IPS-18c (cell line): ENCODE measurements around the gene CLEC3B.

Experiments
- H3K4me3 ChIP-seq: 2 replicates; pipeline ENCODE4 v1.7.0; 2013; ENCODE audit warnings: low read depth, mild to moderate bottlenecking, low read length, moderate library complexity; ENCODE audit not compliant: insufficient read depth
- H3K9me3 ChIP-seq: one replicate; pipeline ENCODE4 v1.6.1; 2013; ENCODE audit warnings: mild to moderate bottlenecking, low read length, moderate library complexity; ENCODE audit not compliant: control insufficient read depth, insufficient read depth

Gene CLEC3B

DNA sequence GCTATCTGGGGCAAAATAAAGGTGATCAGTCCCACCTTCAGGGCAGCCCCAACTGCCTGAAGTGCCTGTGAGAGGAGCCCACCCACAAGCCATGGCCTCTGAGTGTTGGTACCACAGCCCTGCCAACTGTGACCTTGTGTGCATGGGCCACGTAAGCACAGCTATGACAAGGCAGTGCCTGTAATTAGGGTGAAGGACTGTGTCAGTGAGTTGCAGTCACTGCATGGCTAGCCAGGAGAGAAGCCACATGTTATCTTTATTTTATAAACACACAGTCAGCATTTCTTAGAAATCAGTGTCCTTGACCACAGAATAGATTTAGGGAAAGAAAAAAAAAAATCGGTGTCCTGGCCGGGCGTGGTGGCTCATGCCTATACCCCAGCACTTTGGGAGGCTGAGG, 25.3 kb upstream of the CLEC3B start:
- Histone ChIP-seq H3K4me3 (no peak overlapping the region), H3K9me3 (peaks cover 4% of the 10 kb centered on the region)

GRCh38 chr3:45001738-45002137, 24.4 kb upstream of the CLEC3B start:
- no peak overlapping the region for H3K4me3 ChIP-seq
- peaks cover 4% of the 10 kb centered on the region for H3K9me3 ChIP-seq

GRCh38 chr3:45002139-45002660, 23.9 kb upstream of the CLEC3B start:
- peaks cover 4% of the 10 kb centered on the region for H3K9me3 ChIP-seq
- H3K4me3 ChIP-seq, result no peak overlapping the region

- H3K9me3 ChIP-seq, result peaks cover 4% of the 10 kb centered on the region
Measured at GRCh38 chr3:45002720-45003119, 23.4 kb upstream of the CLEC3B start.

GRCh38 chr3:45003406-45003805, 22.7 kb upstream of the CLEC3B start:
- Histone ChIP-seq H3K9me3 (peaks cover 4% of the 10 kb centered on the region), H3K4me3 (no peak overlapping the region)

More at GRCh38 chr3:45002720-45003119, 23.4 kb upstream of the CLEC3B start:
- no peak overlapping the region for H3K4me3 ChIP-seq

- Histone ChIP-seq H3K4me3 (no peak overlapping the region), H3K9me3 (peaks cover 4% of the 10 kb centered on the region)
Measured at GRCh38 chr3:45003859-45004258, 22.2 kb upstream of the CLEC3B start.

GRCh38 chr3:45007091-45007490, 19.0 kb upstream of the CLEC3B start:
- Histone ChIP-seq H3K4me3 (no peak overlapping the region), H3K9me3 (peaks cover 4% of the 10 kb centered on the region)

GRCh38 chr3:45008117-45008516, 18.0 kb upstream of the CLEC3B start:
- H3K4me3 ChIP-seq, result no peak overlapping the region
- peaks cover 4% of the 10 kb centered on the region for H3K9me3 ChIP-seq

GRCh38 chr3:45009868-45010267, 16.2 kb upstream of the CLEC3B start:
- Histone ChIP-seq H3K9me3 (no peaks in the 10 kb centered on the region), H3K4me3 (no peak overlapping the region)

GRCh38 chr3:45010811-45011333, 15.2 kb upstream of the CLEC3B start:
- Histone ChIP-seq H3K9me3 (no peaks in the 10 kb centered on the region), H3K4me3 (no peak overlapping the region)

DNA sequence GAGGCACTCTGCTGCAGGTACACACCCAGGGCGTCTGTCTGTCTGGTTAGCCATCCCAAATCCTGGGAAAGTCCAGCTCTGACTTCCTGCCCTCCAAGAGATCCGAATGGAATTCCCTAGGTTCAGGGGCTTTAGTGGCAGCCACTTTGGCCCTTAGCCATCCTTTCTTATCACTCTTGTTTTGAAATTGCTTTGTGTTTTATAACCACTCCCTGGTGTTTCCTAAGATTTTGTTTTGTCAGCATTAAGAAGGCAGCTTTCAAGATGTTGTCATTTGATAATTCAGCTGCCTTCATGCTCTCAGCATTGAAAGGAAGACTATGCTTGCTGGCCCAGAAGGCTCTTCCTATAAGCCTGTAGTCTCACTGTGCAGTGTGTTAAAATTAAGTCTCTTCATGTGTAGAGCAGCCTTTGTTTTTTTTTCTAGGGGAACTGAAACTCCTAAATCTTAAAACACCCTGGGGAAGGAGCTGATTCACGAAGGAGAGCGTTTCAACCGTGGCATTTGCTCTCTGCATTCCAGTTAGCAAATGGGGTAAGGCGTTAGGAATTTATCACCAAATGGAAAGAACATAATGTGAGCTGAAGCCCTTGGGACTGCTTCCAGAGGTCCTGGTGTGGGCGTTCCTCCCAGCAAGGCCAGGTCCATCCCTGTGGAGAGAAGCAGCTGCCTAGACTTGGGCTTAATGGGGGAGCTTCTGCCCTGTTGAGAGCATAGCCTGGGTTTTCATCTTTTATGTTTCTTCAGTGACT, 14.2 kb upstream of the CLEC3B start:
- no peak overlapping the region for H3K4me3 ChIP-seq
- H3K9me3 ChIP-seq, result no peaks in the 10 kb centered on the region

DNA sequence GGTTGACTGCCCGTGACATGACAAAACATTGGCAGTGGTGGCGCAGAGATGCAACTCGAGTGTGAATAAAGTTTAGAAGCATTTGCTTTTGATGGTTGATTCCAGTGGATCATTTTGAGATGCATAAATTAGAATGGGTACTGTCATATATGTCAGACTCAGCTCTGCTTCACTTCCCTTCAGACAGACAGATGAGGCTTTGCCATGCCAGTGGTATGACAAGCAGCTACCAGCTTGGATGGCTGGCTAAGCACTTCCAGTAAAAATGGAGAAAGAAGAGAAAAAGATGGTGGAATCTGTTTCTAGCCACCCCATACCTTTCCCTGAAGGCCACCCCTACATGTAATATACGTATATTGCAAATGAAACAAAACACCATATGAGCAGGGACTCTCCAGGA, 13.5 kb upstream of the CLEC3B start:
- Histone ChIP-seq H3K4me3 (no peak overlapping the region), H3K9me3 (no peaks in the 10 kb centered on the region)

DNA sequence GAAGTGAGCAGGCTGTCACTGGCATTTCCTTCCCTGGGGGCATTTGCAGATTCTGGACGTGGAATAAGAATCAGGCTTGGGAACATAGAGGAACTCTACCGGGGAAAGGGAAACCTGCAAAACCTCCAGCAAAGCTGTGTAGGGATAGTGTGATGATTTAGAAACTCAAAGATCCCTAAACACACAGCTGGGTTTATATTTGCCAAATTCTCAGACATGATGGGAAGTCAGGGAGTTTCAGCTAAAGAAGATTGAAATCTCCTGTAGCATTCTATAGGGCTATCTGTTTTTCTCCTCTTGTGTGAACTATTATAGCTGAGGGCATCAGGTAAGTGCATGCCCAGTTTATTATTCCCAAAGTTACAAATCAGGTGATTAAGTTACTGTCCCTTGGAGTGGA, 9.2 kb upstream of the CLEC3B start:
- Histone ChIP-seq H3K9me3 (no peaks in the 10 kb centered on the region), H3K4me3 (no peak overlapping the region)

DNA sequence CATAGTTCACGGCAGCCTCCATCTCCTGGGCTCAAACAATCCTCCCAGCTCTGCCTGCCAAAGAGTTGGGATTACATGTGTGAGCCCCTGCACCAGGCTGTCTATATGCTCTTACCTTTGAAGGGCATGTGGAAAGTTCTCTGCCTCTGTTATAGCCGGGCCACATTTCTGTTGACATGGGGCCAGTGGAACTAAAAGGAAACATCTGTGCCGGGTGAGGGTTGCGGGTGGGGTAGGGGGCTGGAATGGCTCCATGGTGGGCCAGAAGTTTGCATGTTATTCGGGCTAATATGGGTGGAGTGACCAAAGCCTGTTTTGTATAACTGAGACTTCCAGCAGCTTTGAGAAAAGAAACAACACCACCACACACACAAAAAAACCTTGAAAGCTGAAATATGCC, 8.3 kb upstream of the CLEC3B start:
- Histone ChIP-seq H3K4me3 (no peak overlapping the region), H3K9me3 (no peaks in the 10 kb centered on the region)

GRCh38 chr3:45020534-45020933, 5.6 kb upstream of the CLEC3B start:
- Histone ChIP-seq H3K4me3 (no peak overlapping the region), H3K9me3 (no peaks in the 10 kb centered on the region)

GRCh38 chr3:45021524-45022297, 4.4 kb upstream of the CLEC3B start:
- H3K4me3 ChIP-seq, result no peak overlapping the region

DNA sequence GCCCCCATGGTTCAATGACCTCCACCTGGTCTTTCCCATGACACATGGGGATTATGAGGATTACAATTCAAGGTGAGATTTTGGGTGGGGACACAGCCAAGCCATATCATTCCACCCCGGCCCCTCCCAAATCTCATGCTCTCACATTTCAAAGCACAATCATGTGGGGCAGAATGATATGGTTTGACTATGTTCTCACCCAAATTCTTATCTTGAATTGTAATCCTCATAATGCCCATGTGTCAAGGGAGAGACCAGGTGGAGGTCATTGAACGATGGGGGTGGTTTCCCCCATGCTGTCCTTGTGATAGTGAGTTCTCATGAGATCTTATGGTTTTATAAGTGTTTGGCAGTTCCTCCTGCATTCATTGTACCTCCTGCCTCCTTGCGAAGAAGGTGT, 2.4 kb upstream of the CLEC3B start:
- Histone ChIP-seq H3K4me3 (no peak overlapping the region), H3K9me3 (no peaks in the 10 kb centered on the region)

More at GRCh38 chr3:45021524-45022297, 4.4 kb upstream of the CLEC3B start:
- no peaks in the 10 kb centered on the region for H3K9me3 ChIP-seq
